HEK293 (cell line): ENCODE results near the gene IFI27L1.

Experiments
- CTCF ChIA-PET: fragments of 350-600 bp; formaldehyde crosslinking; extraction: SDS; loops from one replicate; lab custom pipeline; 2021; ENCODE audit warnings: antibody characterized with exemption; lab: Yijun Ruan, JAX
- POLR2A ChIA-PET: fragments of 300-600 bp; formaldehyde crosslinking; extraction: SDS; loops from one replicate; lab custom pipeline; 2020; ENCODE audit warnings: antibody characterized with exemption, inconsistent platforms; lab: Yijun Ruan, JAX
- H3K27ac ChIP-seq: fragments of 200-500 bp; sonication (Bioruptor generic); 2 replicates; pipeline ENCODE4 v1.5.1; 2014; ENCODE audit warnings: low read depth, low read length, control low read depth, inconsistent platforms; ENCODE audit errors: extremely low read depth
- H3K36me3 ChIP-seq, 2 experiments: fragments of 200-500 bp in 1 of 2; sonication (Bioruptor generic) in 1 of 2; 1 replicate in 1 of 2; 2 replicates in 1 of 2; pipeline ENCODE4 v1.5.1; 2014 to 2017; ENCODE audit warnings: inconsistent platforms in 2 of 2, low read length in 2 of 2; ENCODE audit not compliant: control insufficient read depth in 2 of 2, insufficient read depth in 1 of 2
- H3K4me1 ChIP-seq: fragments of 200-500 bp; sonication (Bioruptor generic); 2 replicates; pipeline ENCODE4 v1.5.1; 2014; ENCODE audit warnings: mild to moderate bottlenecking, low read length, inconsistent platforms; ENCODE audit not compliant: control insufficient read depth, insufficient read depth
- H3K4me3 ChIP-seq: 2 replicates; pipeline ENCODE4 v1.5.1; 2011; ENCODE audit warnings: low read depth, mild to moderate bottlenecking, control low read depth, low read length, moderate library complexity
- H3K9me3 ChIP-seq: fragments of 200-500 bp; sonication (Bioruptor generic); 2 replicates; pipeline ENCODE4 v1.5.1; 2014; ENCODE audit warnings: low read depth, low read length, inconsistent platforms; ENCODE audit not compliant: control insufficient read depth, insufficient read depth
- BCL11A ChIP-seq: fragments of 450-650 bp; formaldehyde crosslinking; IDR thresholded peaks from 2 replicates; pipeline ENCODE4 v1.5.1; 2016; ENCODE audit warnings: low read depth, missing biosample characterization, missing genetic modification characterization
- ZNF133 ChIP-seq: fragments of 450-650 bp; formaldehyde crosslinking; IDR thresholded peaks from 2 replicates; pipeline ENCODE4 v1.5.1; 2016; ENCODE audit warnings: missing biosample characterization, missing genetic modification characterization
- ZNF146 ChIP-seq: fragments of 450-650 bp; formaldehyde crosslinking; IDR thresholded peaks from 2 replicates; pipeline ENCODE4 v1.5.1; 2016; ENCODE audit warnings: missing biosample characterization, missing genetic modification characterization
- ZNF211 ChIP-seq: fragments of 450-650 bp; formaldehyde crosslinking; IDR thresholded peaks from 2 replicates; pipeline ENCODE4 v1.5.1; 2016; ENCODE audit warnings: low read depth, missing biosample characterization, missing genetic modification characterization
- ZNF433 ChIP-seq: fragments of 450-650 bp; formaldehyde crosslinking; IDR thresholded peaks from 2 replicates; pipeline ENCODE4 v1.5.1; 2016; ENCODE audit warnings: missing biosample characterization, missing genetic modification characterization, low read depth
- ZNF549 ChIP-seq: fragments of 450-650 bp; IDR thresholded peaks from 2 replicates; pipeline ENCODE4 v1.5.1; 2018; ENCODE audit warnings: missing biosample characterization, missing genetic modification characterization, mild to moderate bottlenecking, inconsistent platforms, moderate library complexity
- ZNF571 ChIP-seq: fragments of 450-650 bp; formaldehyde crosslinking; IDR thresholded peaks from 2 replicates; pipeline ENCODE4 v1.5.0; 2017; ENCODE audit warnings: missing biosample characterization, missing genetic modification characterization
- ZNF585B ChIP-seq: fragments of 450-650 bp; formaldehyde crosslinking; IDR thresholded peaks from 2 replicates; pipeline ENCODE4 v1.5.1; 2016; ENCODE audit warnings: missing biosample characterization, missing genetic modification characterization
- ZNF596 ChIP-seq: fragments of 450-650 bp; IDR thresholded peaks from 2 replicates; pipeline ENCODE4 v1.5.0; 2018; ENCODE audit warnings: missing biosample characterization, mild to moderate bottlenecking, missing genetic modification characterization, moderate library complexity
- TF ChIP-seq, protein P1 (sequence below): fragments of 450-650 bp; formaldehyde crosslinking; IDR thresholded peaks from 2 replicates; pipeline ENCODE4 v1.5.1; 2016; ENCODE audit warnings: missing biosample characterization, missing genetic modification characterization
- TF ChIP-seq, protein P2 (sequence below): fragments of 450-650 bp; formaldehyde crosslinking; IDR thresholded peaks from 2 replicates; pipeline ENCODE4 v1.5.0; 2017; ENCODE audit warnings: missing biosample characterization, missing genetic modification characterization, borderline replicate concordance
- TF ChIP-seq, protein P3 (sequence below): fragments of 450-650 bp; formaldehyde crosslinking; IDR thresholded peaks from 2 replicates; pipeline ENCODE4 v1.5.1; 2016; ENCODE audit warnings: missing biosample characterization, missing genetic modification characterization
- TF ChIP-seq, protein P4 (sequence below): fragments of 450-650 bp; formaldehyde crosslinking; IDR thresholded peaks from 2 replicates; pipeline ENCODE4 v1.5.1; 2016; ENCODE audit warnings: missing biosample characterization, missing genetic modification characterization

The IFI27L1 gene

DNA sequence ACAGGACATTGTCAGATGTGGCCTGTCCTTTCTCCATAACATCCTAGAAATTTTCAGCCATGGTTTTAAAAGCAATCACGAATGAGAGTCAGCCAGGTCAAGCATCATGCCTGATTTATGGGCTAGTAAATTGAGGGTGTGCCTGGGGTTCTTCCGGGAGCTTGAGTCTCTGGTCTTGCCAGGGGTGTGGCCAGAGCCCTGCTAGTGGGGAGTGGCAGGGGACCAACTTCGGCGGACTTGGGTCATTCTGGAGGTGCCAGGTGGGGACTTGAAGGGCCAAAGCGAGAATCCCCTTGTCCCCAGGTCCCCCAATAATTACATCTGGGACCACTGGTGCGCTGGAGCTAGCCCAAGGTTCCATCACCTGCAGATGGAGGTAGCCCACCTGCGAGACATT is 49.2 kb upstream of the IFI27L1 start:
- TF ChIP-seq ZNF433 (tag by site-specific recombination) (no peak), BCL11A (no peak), ZNF133 (tag by site-specific recombination) (no peak), ZNF549 (tag by site-specific recombination) (no peak), ZNF146 (tag by site-specific recombination) (no peak), ZNF211 (no peak), ZNF571 (tag by site-specific recombination) (no peak), ZNF585B (tag by site-specific recombination) (no peak)
- TF ChIP-seq, protein P1, sequence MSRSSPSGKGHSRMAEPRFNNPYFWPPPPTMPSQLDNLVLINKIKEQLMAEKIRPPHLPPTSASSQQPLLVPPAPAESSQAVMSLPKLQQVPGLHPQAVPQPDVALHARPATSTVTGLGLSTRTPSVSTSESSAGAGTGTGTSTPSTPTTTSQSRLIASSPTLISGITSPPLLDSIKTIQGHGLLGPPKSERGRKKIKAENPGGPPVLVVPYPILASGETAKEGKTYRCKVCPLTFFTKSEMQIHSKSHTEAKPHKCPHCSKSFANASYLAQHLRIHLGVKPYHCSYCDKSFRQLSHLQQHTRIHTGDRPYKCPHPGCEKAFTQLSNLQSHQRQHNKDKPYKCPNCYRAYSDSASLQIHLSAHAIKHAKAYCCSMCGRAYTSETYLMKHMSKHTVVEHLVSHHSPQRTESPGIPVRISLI, result no peak
- TF ChIP-seq, protein P2, sequence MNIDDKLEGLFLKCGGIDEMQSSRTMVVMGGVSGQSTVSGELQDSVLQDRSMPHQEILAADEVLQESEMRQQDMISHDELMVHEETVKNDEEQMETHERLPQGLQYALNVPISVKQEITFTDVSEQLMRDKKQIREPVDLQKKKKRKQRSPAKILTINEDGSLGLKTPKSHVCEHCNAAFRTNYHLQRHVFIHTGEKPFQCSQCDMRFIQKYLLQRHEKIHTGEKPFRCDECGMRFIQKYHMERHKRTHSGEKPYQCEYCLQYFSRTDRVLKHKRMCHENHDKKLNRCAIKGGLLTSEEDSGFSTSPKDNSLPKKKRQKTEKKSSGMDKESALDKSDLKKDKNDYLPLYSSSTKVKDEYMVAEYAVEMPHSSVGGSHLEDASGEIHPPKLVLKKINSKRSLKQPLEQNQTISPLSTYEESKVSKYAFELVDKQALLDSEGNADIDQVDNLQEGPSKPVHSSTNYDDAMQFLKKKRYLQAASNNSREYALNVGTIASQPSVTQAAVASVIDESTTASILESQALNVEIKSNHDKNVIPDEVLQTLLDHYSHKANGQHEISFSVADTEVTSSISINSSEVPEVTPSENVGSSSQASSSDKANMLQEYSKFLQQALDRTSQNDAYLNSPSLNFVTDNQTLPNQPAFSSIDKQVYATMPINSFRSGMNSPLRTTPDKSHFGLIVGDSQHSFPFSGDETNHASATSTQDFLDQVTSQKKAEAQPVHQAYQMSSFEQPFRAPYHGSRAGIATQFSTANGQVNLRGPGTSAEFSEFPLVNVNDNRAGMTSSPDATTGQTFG (tag by site-specific recombination), result no peak
- TF ChIP-seq, protein P3, sequence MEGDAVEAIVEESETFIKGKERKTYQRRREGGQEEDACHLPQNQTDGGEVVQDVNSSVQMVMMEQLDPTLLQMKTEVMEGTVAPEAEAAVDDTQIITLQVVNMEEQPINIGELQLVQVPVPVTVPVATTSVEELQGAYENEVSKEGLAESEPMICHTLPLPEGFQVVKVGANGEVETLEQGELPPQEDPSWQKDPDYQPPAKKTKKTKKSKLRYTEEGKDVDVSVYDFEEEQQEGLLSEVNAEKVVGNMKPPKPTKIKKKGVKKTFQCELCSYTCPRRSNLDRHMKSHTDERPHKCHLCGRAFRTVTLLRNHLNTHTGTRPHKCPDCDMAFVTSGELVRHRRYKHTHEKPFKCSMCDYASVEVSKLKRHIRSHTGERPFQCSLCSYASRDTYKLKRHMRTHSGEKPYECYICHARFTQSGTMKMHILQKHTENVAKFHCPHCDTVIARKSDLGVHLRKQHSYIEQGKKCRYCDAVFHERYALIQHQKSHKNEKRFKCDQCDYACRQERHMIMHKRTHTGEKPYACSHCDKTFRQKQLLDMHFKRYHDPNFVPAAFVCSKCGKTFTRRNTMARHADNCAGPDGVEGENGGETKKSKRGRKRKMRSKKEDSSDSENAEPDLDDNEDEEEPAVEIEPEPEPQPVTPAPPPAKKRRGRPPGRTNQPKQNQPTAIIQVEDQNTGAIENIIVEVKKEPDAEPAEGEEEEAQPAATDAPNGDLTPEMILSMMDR (tag by site-specific recombination), result no peak
- TF ChIP-seq, protein P4, sequence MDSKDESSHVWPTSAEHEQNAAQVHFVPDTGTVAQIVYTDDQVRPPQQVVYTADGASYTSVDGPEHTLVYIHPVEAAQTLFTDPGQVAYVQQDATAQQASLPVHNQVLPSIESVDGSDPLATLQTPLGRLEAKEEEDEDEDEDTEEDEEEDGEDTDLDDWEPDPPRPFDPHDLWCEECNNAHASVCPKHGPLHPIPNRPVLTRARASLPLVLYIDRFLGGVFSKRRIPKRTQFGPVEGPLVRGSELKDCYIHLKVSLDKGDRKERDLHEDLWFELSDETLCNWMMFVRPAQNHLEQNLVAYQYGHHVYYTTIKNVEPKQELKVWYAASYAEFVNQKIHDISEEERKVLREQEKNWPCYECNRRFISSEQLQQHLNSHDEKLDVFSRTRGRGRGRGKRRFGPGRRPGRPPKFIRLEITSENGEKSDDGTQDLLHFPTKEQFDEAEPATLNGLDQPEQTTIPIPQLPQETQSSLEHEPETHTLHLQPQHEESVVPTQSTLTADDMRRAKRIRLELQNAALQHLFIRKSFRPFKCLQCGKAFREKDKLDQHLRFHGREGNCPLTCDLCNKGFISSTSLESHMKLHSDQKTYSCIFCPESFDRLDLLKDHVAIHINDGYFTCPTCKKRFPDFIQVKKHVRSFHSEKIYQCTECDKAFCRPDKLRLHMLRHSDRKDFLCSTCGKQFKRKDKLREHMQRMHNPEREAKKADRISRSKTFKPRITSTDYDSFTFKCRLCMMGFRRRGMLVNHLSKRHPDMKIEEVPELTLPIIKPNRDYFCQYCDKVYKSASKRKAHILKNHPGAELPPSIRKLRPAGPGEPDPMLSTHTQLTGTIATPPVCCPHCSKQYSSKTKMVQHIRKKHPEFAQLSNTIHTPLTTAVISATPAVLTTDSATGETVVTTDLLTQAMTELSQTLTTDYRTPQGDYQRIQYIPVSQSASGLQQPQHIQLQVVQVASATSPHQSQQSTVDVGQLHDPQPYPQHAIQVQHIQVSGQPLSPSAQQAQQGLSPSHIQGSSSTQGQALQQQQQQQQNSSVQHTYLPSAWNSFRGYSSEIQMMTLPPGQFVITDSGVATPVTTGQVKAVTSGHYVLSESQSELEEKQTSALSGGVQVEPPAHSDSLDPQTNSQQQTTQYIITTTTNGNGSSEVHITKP (tag by site-specific recombination), result no peak

DNA sequence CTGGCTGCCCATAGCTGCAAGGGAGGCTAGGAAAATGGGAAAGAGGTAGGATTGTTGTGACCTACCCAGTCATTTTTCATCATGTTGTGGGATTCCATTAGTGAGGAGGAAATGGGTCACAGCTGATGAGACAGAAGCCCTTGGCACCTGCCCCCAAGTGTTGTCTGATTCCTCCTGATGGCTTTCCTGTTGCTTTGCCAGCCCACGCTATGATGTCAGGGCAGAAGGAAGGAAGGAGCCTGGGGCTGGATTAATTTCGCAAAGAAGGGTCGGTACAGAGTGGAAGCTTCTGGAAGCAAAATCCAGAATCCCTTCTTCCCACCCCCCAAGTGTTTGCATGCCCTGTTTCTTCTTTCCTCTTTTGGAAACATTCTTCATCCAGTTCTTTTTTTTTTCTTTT is 46.2 kb upstream of the IFI27L1 start:
- Histone ChIP-seq H3K4me3 (no peak overlapping the region), H3K9me3 (no peaks in the 10 kb centered on the region), H3K27ac (no peak overlapping the region), H3K4me1 (no peaks in the 10 kb centered on the region)
- ChIA-PET CTCF (interaction anchor here (0.6 to 3.6 kb wide), 10 partner anchors 14 to 186 kb away, joined by 3 to 46 read pairs (median 6); no protein-coding TSS in a partner anchor), POLR2A (interaction anchor here (0.7 kb wide), 2 partner anchors 93 to 97 kb away, joined by 5 to 8 read pairs; no protein-coding TSS in a partner anchor)
- no peak for TF ChIP-seq ZNF596 (tag by site-specific recombination)
- TF ChIP-seq, all 188 proteins: peak for 0
- H3K36me3 ChIP-seq, result peaks cover 0 to 10% of the 10 kb centered on the region in 2 experiments; a peak in 1 of 3 replicates

More for the DNA sequence above, 49.2 kb upstream of the IFI27L1 start:
- H3K36me3 ChIP-seq, result peaks cover 0 to 6% of the 10 kb centered on the region in 2 experiments; a peak in 1 of 3 replicates
- no peak overlapping the region for H3K27ac ChIP-seq
- ChIA-PET POLR2A (interaction anchor here (0.6 kb wide), 1 partner anchor 33 kb away, joined by 4 read pairs; no protein-coding TSS in a partner anchor), CTCF (interaction anchor here (1.1 kb wide), 1 partner anchor 105 kb away, joined by 4 read pairs; no protein-coding TSS in a partner anchor)
- H3K4me3 ChIP-seq, result no peak overlapping the region
- no peaks in the 10 kb centered on the region for H3K4me1 ChIP-seq
- H3K9me3 ChIP-seq, result no peaks in the 10 kb centered on the region
